ENCODE measurements around the gene OSER1. TPM values are rescaled to one million over a fixed set of nuclear protein-coding genes. Genes with fewer than 3 reads are reported as not detected.
"Not testable (repeated sequence)": the region's sequence is repeated elsewhere in the genome, so short reads cannot be mapped to it uniquely, and the experiment has no call there.

The OSER1 gene
- total RNA-seq, 1 donor from 2014 or later = 47.3 TPM

DNA sequence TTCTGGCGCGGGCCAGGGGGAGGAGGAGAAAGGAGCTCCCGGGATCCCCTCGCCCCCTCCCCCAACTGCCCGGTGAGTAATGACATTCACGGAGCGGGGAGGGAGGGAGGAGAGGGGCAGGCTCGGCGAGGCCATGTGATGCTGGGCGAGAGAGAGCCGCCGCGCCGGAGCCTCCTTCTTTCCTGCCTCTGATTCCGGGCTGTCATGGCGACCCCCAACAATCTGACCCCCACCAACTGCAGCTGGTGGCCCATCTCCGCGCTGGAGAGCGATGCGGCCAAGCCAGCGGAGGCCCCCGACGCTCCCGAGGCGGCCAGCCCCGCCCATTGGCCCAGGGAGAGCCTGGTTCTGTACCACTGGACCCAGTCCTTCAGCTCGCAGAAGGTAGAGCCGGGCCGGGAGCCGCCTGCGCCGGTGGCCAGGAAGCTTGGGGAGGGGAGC, 36.6 kb upstream of the OSER1 start, which contains the start of gene GDAP1L1:
TSS of gene GDAP1L1 (plus strand) at position 178 of the 441 bp plus-strand sequence. CDS start at position 205, 27 bp downstream.
- CTCF ChIA-PET = no interaction called here
- DNase-seq = no peak
- TF ChIP-seq, protein P1, sequence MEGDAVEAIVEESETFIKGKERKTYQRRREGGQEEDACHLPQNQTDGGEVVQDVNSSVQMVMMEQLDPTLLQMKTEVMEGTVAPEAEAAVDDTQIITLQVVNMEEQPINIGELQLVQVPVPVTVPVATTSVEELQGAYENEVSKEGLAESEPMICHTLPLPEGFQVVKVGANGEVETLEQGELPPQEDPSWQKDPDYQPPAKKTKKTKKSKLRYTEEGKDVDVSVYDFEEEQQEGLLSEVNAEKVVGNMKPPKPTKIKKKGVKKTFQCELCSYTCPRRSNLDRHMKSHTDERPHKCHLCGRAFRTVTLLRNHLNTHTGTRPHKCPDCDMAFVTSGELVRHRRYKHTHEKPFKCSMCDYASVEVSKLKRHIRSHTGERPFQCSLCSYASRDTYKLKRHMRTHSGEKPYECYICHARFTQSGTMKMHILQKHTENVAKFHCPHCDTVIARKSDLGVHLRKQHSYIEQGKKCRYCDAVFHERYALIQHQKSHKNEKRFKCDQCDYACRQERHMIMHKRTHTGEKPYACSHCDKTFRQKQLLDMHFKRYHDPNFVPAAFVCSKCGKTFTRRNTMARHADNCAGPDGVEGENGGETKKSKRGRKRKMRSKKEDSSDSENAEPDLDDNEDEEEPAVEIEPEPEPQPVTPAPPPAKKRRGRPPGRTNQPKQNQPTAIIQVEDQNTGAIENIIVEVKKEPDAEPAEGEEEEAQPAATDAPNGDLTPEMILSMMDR (IDR thresholded peaks at IDR 0.05) = no peak
- POLR2A ChIA-PET = interaction anchor here (0.5 to 0.6 kb wide), 2 partner anchors 8 to 1593 kb away, joined by 3 to 6 read pairs; no protein-coding TSS in a partner anchor
- Mint-ChIP-seq H3K27me3 (peaks cover 33% of the 10 kb centered on the region), H3K9me3 (no peaks in the 10 kb centered on the region), H3K36me3 (ENCODE audit: low read depth) (no peaks in the 10 kb centered on the region), H3K4me1 (peaks cover 2% of the 10 kb centered on the region), H3K4me3 (no peak within 1 kb of the TSS), H3K27ac (no peak within 1 kb of the TSS)
- no peak for ATAC-seq (ENCODE audit: low read depth)
- intact Hi-C loops (cut with micrococcal nuclease) = no loop called here

DNA sequence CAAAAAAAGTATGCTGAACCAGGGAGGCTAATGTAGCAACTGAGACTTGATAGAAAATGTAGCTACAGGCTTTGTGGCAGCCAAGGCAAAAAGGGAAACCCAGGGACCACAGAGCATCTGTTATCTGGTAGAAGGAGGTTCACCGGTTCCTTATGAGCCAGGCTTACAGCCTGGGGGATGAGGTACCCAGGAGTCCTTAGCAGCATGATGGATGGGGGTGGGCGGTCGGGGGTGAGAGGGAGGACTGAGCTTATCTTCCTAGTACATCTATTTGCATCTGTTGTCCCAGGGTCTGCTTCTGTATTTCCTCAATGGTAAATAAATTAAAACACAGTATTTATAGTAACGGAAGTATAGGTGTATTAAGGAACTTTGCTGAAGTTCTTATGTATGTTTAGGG, 35.4 kb upstream of the OSER1 start:
- no peaks in the 10 kb centered on the region for H3K9me3 Mint-ChIP-seq
- CTCF ChIA-PET = no interaction called here
- intact Hi-C loops (cut with micrococcal nuclease) = no loop called here
- H3K4me1 Mint-ChIP-seq = peaks cover 2% of the 10 kb centered on the region
- no peak overlapping the region for H3K27ac Mint-ChIP-seq
- H3K36me3 Mint-ChIP-seq (ENCODE audit: low read depth) = no peaks in the 10 kb centered on the region
- no peak overlapping the region for H3K4me3 Mint-ChIP-seq
- POLR2A ChIA-PET = no interaction called here
- no peak for ATAC-seq (ENCODE audit: low read depth)
- H3K27me3 Mint-ChIP-seq = peaks cover 38% of the 10 kb centered on the region
- DNase-seq = no peak
- TF ChIP-seq, protein P1 (IDR thresholded peaks at IDR 0.05) = no peak

DNA sequence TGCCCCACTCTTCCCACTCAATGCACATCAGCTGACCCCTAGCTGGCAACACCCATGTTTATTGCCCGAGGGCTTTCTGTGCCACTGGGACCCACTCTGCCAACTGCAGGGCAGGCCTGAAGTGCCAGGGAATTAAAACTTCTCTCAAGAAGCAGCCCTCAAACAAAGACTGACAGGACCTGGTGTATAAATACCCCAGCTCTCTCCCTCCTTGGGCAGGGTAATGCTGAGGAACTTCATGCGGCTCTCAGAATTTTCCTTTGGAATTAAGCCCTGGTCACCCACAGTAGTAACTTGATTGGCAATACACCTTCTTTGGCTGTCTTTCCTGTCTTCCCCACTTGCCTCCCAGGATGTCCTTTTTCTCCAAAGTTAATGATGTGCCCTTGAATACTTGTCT, 31.2 kb upstream of the OSER1 start:
- Mint-ChIP-seq H3K9me3 (peaks cover 1% of the 10 kb centered on the region), H3K4me1 (no peaks in the 10 kb centered on the region), H3K36me3 (ENCODE audit: low read depth) (no peaks in the 10 kb centered on the region), H3K27me3 (peaks cover 24% of the 10 kb centered on the region), H3K4me3 (no peak overlapping the region), H3K27ac (no peak overlapping the region)
- DNase-seq (no peak), ATAC-seq (ENCODE audit: low read depth) (no peak)
- POLR2A ChIA-PET = no interaction called here
- TF ChIP-seq, protein P1 (IDR thresholded peaks at IDR 0.05) = no peak
- CTCF ChIA-PET = no interaction called here
- intact Hi-C loops (cut with micrococcal nuclease) = no loop called here

DNA sequence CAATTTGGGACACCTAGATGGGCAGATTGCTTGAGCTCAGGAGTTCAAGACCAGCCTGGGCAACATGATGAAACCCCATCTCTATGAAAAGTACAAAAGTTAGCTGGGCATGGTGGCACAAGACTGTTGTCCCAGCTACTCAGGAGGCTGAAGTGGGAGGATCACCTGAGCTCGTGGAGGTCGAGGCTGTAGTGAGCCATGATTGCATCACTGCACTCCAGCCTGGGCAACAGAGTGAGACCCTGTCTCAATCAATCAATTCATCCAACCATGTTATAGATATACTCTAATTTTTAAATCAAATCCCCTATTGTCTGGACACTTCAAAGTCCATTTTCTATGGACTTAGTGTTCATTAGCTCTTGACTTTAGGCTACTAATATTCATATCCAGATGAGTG, 26.3 kb upstream of the OSER1 start:
- H3K27me3 Mint-ChIP-seq = peaks cover 10% of the 10 kb centered on the region
- H3K4me1 Mint-ChIP-seq; H3K36me3 Mint-ChIP-seq (ENCODE audit: low read depth); ATAC-seq (ENCODE audit: low read depth); POLR2A ChIA-PET; H3K4me3 Mint-ChIP-seq; intact Hi-C loops (cut with micrococcal nuclease); H3K27ac Mint-ChIP-seq; CTCF ChIA-PET; H3K9me3 Mint-ChIP-seq; DNase-seq: not testable (repeated sequence)

DNA sequence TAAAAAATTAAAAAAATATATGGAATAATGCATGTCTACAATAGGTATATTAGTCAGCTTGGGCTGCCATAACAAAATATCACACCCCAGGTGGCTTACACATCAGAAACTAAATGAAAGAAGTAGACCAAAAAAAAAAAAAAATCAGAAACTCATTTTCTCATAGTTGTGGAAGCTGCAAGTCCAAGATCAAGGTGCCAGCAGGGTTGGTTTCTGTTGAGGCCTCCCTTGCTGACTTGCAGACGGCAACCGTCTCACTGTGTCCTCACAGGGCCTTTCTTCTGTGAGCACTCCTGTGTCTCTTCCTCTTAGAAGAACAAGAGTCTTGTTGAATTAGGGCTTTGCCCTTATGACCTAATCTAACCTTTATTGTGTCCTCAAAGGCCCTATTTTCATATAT, 25.1 kb upstream of the OSER1 start:
- TF ChIP-seq, protein P1 (IDR thresholded peaks at IDR 0.05) = no peak
- CTCF ChIA-PET = interaction anchor here (0.7 kb wide), 1 partner anchor 44 kb away, joined by 5 read pairs; no protein-coding TSS in a partner anchor
- POLR2A ChIA-PET = no interaction called here

More for the DNA sequence above, 25.1 kb upstream of the OSER1 start:
- no peaks in the 10 kb centered on the region for H3K36me3 Mint-ChIP-seq (ENCODE audit: low read depth)
- ATAC-seq (ENCODE audit: low read depth) = no peak
- no peak overlapping the region for H3K4me3 Mint-ChIP-seq
- no peaks in the 10 kb centered on the region for H3K4me1 Mint-ChIP-seq
- intact Hi-C loops (cut with micrococcal nuclease) = no loop called here
- H3K27me3 Mint-ChIP-seq = peaks cover 6% of the 10 kb centered on the region
- H3K27ac Mint-ChIP-seq = no peak overlapping the region
- no peak for DNase-seq
- peaks cover 1% of the 10 kb centered on the region for H3K9me3 Mint-ChIP-seq
